Suprapubic skin (tissue), 4 donors: ENCODE results near the gene NECAB3. TPM values are rescaled to one million over a fixed set of nuclear protein-coding genes. Genes with fewer than 3 reads are reported as not detected.

Experiments
- DNase-seq, 2 donors: peaks; one replicate each; pipeline ENCODE4 v3.0.0-alpha.2; 2019; ENCODE audit warnings: low spot score in 2 of 2
- H3K27ac ChIP-seq: fragments of 200-600 bp; sonication (generic); one replicate; pipeline ENCODE4 v1.5.1; 2019
- H3K27me3 ChIP-seq: fragments of 200-600 bp; sonication (generic); one replicate; pipeline ENCODE4 v1.5.1; 2019
- H3K36me3 ChIP-seq: fragments of 200-600 bp; sonication (generic); one replicate; pipeline ENCODE4 v1.5.1; 2019
- H3K4me1 ChIP-seq: fragments of 200-600 bp; sonication (generic); one replicate; pipeline ENCODE4 v1.5.1; 2019
- H3K4me3 ChIP-seq: fragments of 200-600 bp; sonication (generic); one replicate; pipeline ENCODE4 v1.5.1; 2019; ENCODE audit warnings: mild to moderate bottlenecking
- H3K9me3 ChIP-seq: fragments of 200-600 bp; sonication (generic); one replicate; pipeline ENCODE4 v1.5.1; 2019
- EP300 ChIP-seq: sonication (generic); formaldehyde crosslinking; IDR thresholded peaks from one replicate; pipeline ENCODE4 v1.6.1; 2017; ENCODE audit warnings: antibody characterized with exemption
- POLR2A ChIP-seq, 2 donors: fragments of 450-650 bp; IDR thresholded peaks; one replicate each; pipeline ENCODE4 v1.6.1; 2017; ENCODE audit warnings: antibody characterized with exemption in 2 of 2, mild to moderate bottlenecking in 2 of 2, moderate library complexity in 2 of 2
- POLR2AphosphoS5 ChIP-seq, 3 donors: sonication (generic); formaldehyde crosslinking; IDR thresholded peaks; one replicate each; pipeline ENCODE4 v1.6.1; 2017; ENCODE audit warnings: antibody characterized with exemption in 3 of 3
- WGBS: methylation state at CpG from one replicate; pipeline ENCODE4 v1.1.5; 2018; 5-methylcytosine and 5-hydroxymethylcytosine counted together
- total RNA-seq, 4 donors: library from RNA; depleted of rRNA; stranded (reverse); fragments of >200 nt; gene quantifications; one replicate each; pipeline ENCODE4 v1.1.0, GENCODE V29; 2016
- TF ChIP-seq, protein P1 (sequence below), 2 donors: fragments of 200-600 bp in 1 of 2; fragments of 450-650 bp in 1 of 2; sonication (generic) in 1 of 2; IDR thresholded peaks; one replicate each; pipeline ENCODE4 v1.5.1; 2016 to 2019; ENCODE audit warnings: antibody characterized with exemption in 2 of 2, mild to moderate bottlenecking in 1 of 2, moderate library complexity in 1 of 2

NECAB3 gene
- total RNA-seq, 4 donors from 2014 or later = 19.9 to 37.5 (median 22.1) TPM

- H3K4me1 ChIP-seq = peaks cover 30% of the 10 kb centered on the region
- H3K27me3 ChIP-seq = no peaks in the 10 kb centered on the region
- no peak overlapping the region for H3K4me3 ChIP-seq
- no peaks in the 10 kb centered on the region for H3K9me3 ChIP-seq
- TF ChIP-seq EP300 (no peak), POLR2AphosphoS5 (IDR thresholded peaks at IDR 0.05) (no peak), POLR2A (IDR thresholded peaks at IDR 0.05) (no peak)
- TF ChIP-seq, protein P1, sequence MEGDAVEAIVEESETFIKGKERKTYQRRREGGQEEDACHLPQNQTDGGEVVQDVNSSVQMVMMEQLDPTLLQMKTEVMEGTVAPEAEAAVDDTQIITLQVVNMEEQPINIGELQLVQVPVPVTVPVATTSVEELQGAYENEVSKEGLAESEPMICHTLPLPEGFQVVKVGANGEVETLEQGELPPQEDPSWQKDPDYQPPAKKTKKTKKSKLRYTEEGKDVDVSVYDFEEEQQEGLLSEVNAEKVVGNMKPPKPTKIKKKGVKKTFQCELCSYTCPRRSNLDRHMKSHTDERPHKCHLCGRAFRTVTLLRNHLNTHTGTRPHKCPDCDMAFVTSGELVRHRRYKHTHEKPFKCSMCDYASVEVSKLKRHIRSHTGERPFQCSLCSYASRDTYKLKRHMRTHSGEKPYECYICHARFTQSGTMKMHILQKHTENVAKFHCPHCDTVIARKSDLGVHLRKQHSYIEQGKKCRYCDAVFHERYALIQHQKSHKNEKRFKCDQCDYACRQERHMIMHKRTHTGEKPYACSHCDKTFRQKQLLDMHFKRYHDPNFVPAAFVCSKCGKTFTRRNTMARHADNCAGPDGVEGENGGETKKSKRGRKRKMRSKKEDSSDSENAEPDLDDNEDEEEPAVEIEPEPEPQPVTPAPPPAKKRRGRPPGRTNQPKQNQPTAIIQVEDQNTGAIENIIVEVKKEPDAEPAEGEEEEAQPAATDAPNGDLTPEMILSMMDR (IDR thresholded peaks at IDR 0.05) = no peak
- DNase-seq = no peak
- 55% methylated on average over 14 of the region's 17 CpGs for WGBS
- peak overlapping the region; percentile 57 for H3K27ac ChIP-seq
- H3K36me3 ChIP-seq = no peaks in the 10 kb centered on the region
These were observed 19.8 kb upstream of the NECAB3 start for GRCh38 chr20:33693741-33694638.

DNA sequence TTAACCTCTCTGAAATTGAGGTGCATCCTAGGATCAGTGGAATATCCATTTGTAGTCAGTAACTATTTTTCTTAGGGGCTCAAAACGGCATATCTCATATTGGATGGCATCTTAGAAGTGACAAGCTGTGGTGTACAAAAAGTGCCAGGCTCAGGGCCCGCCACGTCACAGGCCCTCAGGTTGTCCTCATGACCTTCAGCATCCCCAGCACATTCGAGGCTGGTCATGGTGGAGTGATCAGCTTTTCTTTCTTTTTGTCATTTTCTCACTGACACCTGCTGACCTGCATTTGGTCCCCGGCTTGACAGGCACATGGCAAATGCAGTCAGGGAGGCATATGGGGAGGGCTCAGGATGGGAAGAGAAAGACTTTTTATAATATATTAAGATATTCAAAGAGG lies 19.1 kb upstream of the NECAB3 start:
- no peak overlapping the region for H3K27ac ChIP-seq
- 83% methylated on average over 5 of the region's 5 CpGs for WGBS

DNA sequence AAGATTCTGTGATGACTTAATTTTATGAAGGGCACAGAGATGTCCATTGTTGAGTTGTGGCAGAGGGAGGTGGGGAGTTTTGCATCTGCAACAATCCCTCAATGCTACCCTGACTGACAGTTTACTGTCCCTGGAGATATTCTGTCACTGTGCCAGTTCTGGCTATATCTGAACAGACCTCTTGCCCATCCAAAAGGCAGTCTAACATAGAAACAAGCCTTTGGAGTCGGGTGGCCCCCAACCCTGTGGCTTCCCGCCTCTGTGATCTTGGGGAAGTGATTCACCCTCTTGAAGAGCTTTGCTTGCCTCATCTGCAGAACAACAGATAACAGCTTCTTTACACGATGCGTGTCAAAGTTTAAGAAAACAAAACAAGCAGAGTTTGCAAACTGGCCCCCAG lies 15.7 kb upstream of the NECAB3 start:
- Histone ChIP-seq H3K27me3 (no peaks in the 10 kb centered on the region), H3K36me3 (no peaks in the 10 kb centered on the region), H3K27ac (no peak overlapping the region), H3K9me3 (no peaks in the 10 kb centered on the region), H3K4me1 (peaks cover 31% of the 10 kb centered on the region), H3K4me3 (no peak overlapping the region)
- TF ChIP-seq POLR2AphosphoS5 (IDR thresholded peaks at IDR 0.05) (no peak), EP300 (no peak), POLR2A (IDR thresholded peaks at IDR 0.05) (no peak)
- no peak for DNase-seq
- WGBS = 56% methylated on average over 4 of the region's 4 CpGs

More for the DNA sequence above, 19.1 kb upstream of the NECAB3 start:
- no peaks in the 10 kb centered on the region for H3K36me3 ChIP-seq
- TF ChIP-seq EP300 (no peak), POLR2AphosphoS5 (IDR thresholded peaks at IDR 0.05) (no peak), POLR2A (IDR thresholded peaks at IDR 0.05) (no peak)
- TF ChIP-seq, protein P1 (IDR thresholded peaks at IDR 0.05) = no peak
- no peaks in the 10 kb centered on the region for H3K9me3 ChIP-seq
- DNase-seq = no peak
- peaks cover 30% of the 10 kb centered on the region for H3K4me1 ChIP-seq
- H3K27me3 ChIP-seq = no peaks in the 10 kb centered on the region
- H3K4me3 ChIP-seq = no peak overlapping the region

DNA sequence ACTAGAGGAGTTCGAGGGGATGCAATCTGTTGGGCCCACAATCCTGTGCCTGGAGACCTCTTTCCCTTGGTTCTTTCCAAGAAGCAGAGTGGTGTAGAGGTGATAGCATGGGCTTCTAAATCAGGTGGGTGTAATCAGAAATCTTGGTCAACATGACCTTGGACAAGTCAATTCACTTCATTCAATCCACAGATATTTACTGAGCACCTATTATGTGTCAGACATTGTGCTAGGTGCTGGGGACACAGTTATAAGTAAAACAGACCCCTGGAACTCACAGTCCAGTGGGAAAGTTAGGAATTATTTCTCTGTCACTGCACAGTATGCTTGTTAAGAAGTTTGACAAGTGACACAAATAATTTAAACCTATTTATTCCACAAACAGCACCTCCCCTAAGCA lies 15.3 kb upstream of the NECAB3 start:
- Histone ChIP-seq H3K27ac (no peak overlapping the region), H3K4me3 (no peak overlapping the region), H3K36me3 (no peaks in the 10 kb centered on the region), H3K9me3 (no peaks in the 10 kb centered on the region), H3K4me1 (peaks cover 32% of the 10 kb centered on the region), H3K27me3 (no peaks in the 10 kb centered on the region)
- 92% methylated on average over 1 of the region's 1 CpG for WGBS
- TF ChIP-seq EP300 (no peak), POLR2AphosphoS5 (IDR thresholded peaks at IDR 0.05) (no peak), POLR2A (IDR thresholded peaks at IDR 0.05) (no peak)
- TF ChIP-seq, protein P1 (IDR thresholded peaks at IDR 0.05) = no peak
- no peak for DNase-seq

GRCh38 chr20:33688938-33689424 lies 14.8 kb upstream of the NECAB3 start:
- DNase-seq = no peak
- no peaks in the 10 kb centered on the region for H3K9me3 ChIP-seq
- H3K27ac ChIP-seq = no peak overlapping the region
- no peak overlapping the region for H3K4me3 ChIP-seq
- no peaks in the 10 kb centered on the region for H3K27me3 ChIP-seq
- TF ChIP-seq POLR2A (IDR thresholded peaks at IDR 0.05) (no peak), POLR2AphosphoS5 (IDR thresholded peaks at IDR 0.05) (no peak), EP300 (no peak)
- TF ChIP-seq, protein P1 (IDR thresholded peaks at IDR 0.05) = no peak
- whole genome bisulfite sequencing = 82% methylated on average over 3 of the region's 3 CpGs
- H3K36me3 ChIP-seq = no peaks in the 10 kb centered on the region
- H3K4me1 ChIP-seq = peaks cover 28% of the 10 kb centered on the region
